Measurements from ENCODE around the gene ARHGAP19.
"Not testable (repeated sequence)": the region's sequence is repeated elsewhere in the genome, so short reads cannot be mapped to it uniquely, and the experiment has no call there.

The ARHGAP19 gene

GRCh38 chr10:97279121-97279815 lies 13.2 kb downstream of the ARHGAP19 start:
- DNase-seq = no peak

- no peak for DNase-seq
These were observed 13.9 kb downstream of the ARHGAP19 start for GRCh38 chr10:97278491-97278989.

- no peak for DNase-seq
These were observed 14.9 kb downstream of the ARHGAP19 start for GRCh38 chr10:97277551-97277950.

GRCh38 chr10:97274828-97275227 lies 17.6 kb downstream of the ARHGAP19 start:
- no peak for DNase-seq

GRCh38 chr10:97273700-97274099 lies 18.7 kb downstream of the ARHGAP19 start:
- DNase-seq = no peak

GRCh38 chr10:97270523-97271154 lies 21.8 kb downstream of the ARHGAP19 start:
- no peak for DNase-seq

GRCh38 chr10:97267671-97268070 lies 24.8 kb downstream of the ARHGAP19 start:
- DNase-seq = no peak

- DNase-seq = not testable (repeated sequence)
These were observed 27.3 kb downstream of the ARHGAP19 start for GRCh38 chr10:97265095-97265494.

- DNase-seq = no peak
These were observed 28.5 kb downstream of the ARHGAP19 start for GRCh38 chr10:97263971-97264370.

- no peak for DNase-seq
These were observed 30.8 kb downstream of the ARHGAP19 start for GRCh38 chr10:97261656-97262055.

GRCh38 chr10:97261183-97261582 lies 31.3 kb downstream of the ARHGAP19 start:
- no peak for DNase-seq

GRCh38 chr10:97259119-97259518 lies 33.3 kb downstream of the ARHGAP19 start:
- no peak for DNase-seq

- DNase-seq = no peak
These were observed 36.1 kb downstream of the ARHGAP19 start for GRCh38 chr10:97256356-97256755.

- no peak for DNase-seq
These were observed 36.7 kb downstream of the ARHGAP19 start for GRCh38 chr10:97255512-97256293.

- no peak for DNase-seq
These were observed 37.7 kb downstream of the ARHGAP19 start for GRCh38 chr10:97254694-97255093.

- no peak for DNase-seq
These were observed 41.5 kb downstream of the ARHGAP19 start for GRCh38 chr10:97250952-97251351.

- DNase-seq = no peak
These were observed 48.6 kb downstream of the ARHGAP19 start for GRCh38 chr10:97243836-97244235.

GRCh38 chr10:97238855-97239254 lies 53.6 kb downstream of the ARHGAP19 start:
- no peak for DNase-seq

GRCh38 chr10:97235353-97235752 lies 57.1 kb downstream of the ARHGAP19 start:
- no peak for DNase-seq

GRCh38 chr10:97234400-97234799 lies 58.0 kb downstream of the ARHGAP19 start:
- DNase-seq = no peak

- no peak for DNase-seq
These were observed 62.3 kb downstream of the ARHGAP19 start for GRCh38 chr10:97230146-97230545.

- no peak for DNase-seq
These were observed 63.0 kb downstream of the ARHGAP19 start for GRCh38 chr10:97229322-97230015.

- DNase-seq = no peak
These were observed 63.7 kb downstream of the ARHGAP19 start for GRCh38 chr10:97228775-97229157.

All from CD4-positive, alpha-beta T cell treated with Interleukin-17A for 4 hours (primary cell).